Adrenal gland (tissue), 12 donors: ENCODE measurements around the gene AWAT2. TPM values are rescaled to one million over a fixed set of nuclear protein-coding genes. Genes with fewer than 3 reads are reported as not detected.

Source experiments
- DNase-seq, 7 donors: peaks; one replicate each; pipeline ENCODE4 v3.0.0-alpha.2; 2019 to 2020
- H3K27ac ChIP-seq, 5 donors: fragments of 200-600 bp; sonication (generic) in 4 of 5; 1 replicate in 3 of 5; 2 replicates in 2 of 5; pipeline versions ENCODE4 v1.5.1 to v1.8.0; 2016 to 2020; ENCODE audit warnings: mild to moderate bottlenecking in 1 of 5
- H3K27me3 ChIP-seq: fragments of 200-600 bp; 2 replicates; pipeline ENCODE4 v1.8.0; 2021
- H3K36me3 ChIP-seq, 2 donors: fragments of 200-600 bp; replicated peaks in 1 of 2; 1 replicate in 1 of 2; 2 replicates in 1 of 2; pipeline versions ENCODE4 v1.5.1 to v1.8.0; 2018 to 2022
- H3K4me1 ChIP-seq, 2 donors: fragments of 200-600 bp; replicated peaks in 1 of 2; 1 replicate in 1 of 2; 2 replicates in 1 of 2; pipeline versions ENCODE4 v1.5.1 to v1.8.0; 2018 to 2021
- H3K4me3 ChIP-seq, 4 donors: fragments of 200-600 bp; sonication (generic) in 3 of 4; one replicate each; pipeline ENCODE4 v1.5.1; 2016 to 2018
- H3K9me3 ChIP-seq, 3 donors: fragments of 200-600 bp; sonication (generic) in 1 of 3; replicated peaks in 1 of 3; 1 replicate in 2 of 3; 2 replicates in 1 of 3; pipeline versions ENCODE4 v1.5.1 to v1.8.0; 2016 to 2021
- POLR2A ChIP-seq, 2 donors: fragments of 450-650 bp; IDR thresholded peaks; one replicate each; pipeline ENCODE4 v1.6.1; 2017; ENCODE audit warnings: antibody characterized with exemption in 2 of 2, mild to moderate bottlenecking in 2 of 2, moderate library complexity in 1 of 2
- WGBS, 4 donors: extraction: QIAGEN DNeasy Blood & Tissue Kit in 2 of 4; methylation state at CpG; one replicate each; pipeline versions ENCODE4 v1.1.5 to v1.1.7; 2013 to 2017; 5-methylcytosine and 5-hydroxymethylcytosine counted together
- intact Hi-C, 2 donors: fragments of 100-400 bp; cut with DNase I; formaldehyde crosslinking; loops; one replicate each; pipeline versions ENCODE4 v1.14.1 to v1.15.0; 2022 to 2023
- polyA plus RNA-seq, 3 donors: library from polyadenylated mRNA; stranded (reverse); fragments of 200-250 nt in 2 of 3; fragments of 350-450 nt in 1 of 3; fragmentation: Illumina TruSeq in 1 of 3; extraction: RNeasy Lipid Tissue Mini Kit (QIAGEN cat#74804) in 1 of 3; gene quantifications; one replicate each; pipeline ENCODE4 v1.2.3, GENCODE V29; 2013 to 2014
- total RNA-seq, 9 donors: library from RNA; depleted of rRNA in 4 of 9; stranded (reverse); fragments of >200 nt in 4 of 9; fragments of 120-200 nt in 1 of 9; fragmentation: NEBNext Ultra II Directional in 1 of 9; extraction: Animal tissue kit (Norgen Biotek cat#: 25700) in 1 of 9; gene quantifications; one replicate each; pipeline versions ENCODE4 v1.1.0 to v1.2.4, GENCODE V29; 2013 to 2023
- TF ChIP-seq, protein P1 (sequence below), 6 experiments: fragments of 450-650 bp in 4 of 6; fragments of 200-600 bp in 2 of 6; sonication (generic) in 1 of 6; IDR thresholded peaks; 1 replicate in 5 of 6; 2 replicates in 1 of 6; pipeline versions ENCODE4 v1.5.1 to v1.8.0; 2016 to 2021; ENCODE audit warnings: antibody characterized with exemption in 6 of 6, mild to moderate bottlenecking in 2 of 6, moderate library complexity in 1 of 6
- donor health status: healthy with polysubstance abuse.
- donor health status: Bipolar disorder and iron deficiency.
- donor health status: DM: yes; HTN: yes; CAD: no.
- donor health status: DM: no; HTN: no; CAD: no.
- donor health status: DM: no; HTN: no; CAD: no.
- donor health status: DM: yes; HTN: yes; CAD: no.

AWAT2 gene
- total and polyA plus RNA-seq, 12 donors, result not detected

GRCh38 chrX:70079870-70080269, 30.1 kb upstream of the AWAT2 start:
- Histone ChIP-seq H3K27ac (no peak overlapping the region), H3K9me3 (no peaks in the 10 kb centered on the region), H3K36me3 (no peaks in the 10 kb centered on the region), H3K4me3 (no peak overlapping the region), H3K27me3 (peaks cover 12% of the 10 kb centered on the region), H3K4me1 (no peaks in the 10 kb centered on the region)
- TF ChIP-seq, protein P1, sequence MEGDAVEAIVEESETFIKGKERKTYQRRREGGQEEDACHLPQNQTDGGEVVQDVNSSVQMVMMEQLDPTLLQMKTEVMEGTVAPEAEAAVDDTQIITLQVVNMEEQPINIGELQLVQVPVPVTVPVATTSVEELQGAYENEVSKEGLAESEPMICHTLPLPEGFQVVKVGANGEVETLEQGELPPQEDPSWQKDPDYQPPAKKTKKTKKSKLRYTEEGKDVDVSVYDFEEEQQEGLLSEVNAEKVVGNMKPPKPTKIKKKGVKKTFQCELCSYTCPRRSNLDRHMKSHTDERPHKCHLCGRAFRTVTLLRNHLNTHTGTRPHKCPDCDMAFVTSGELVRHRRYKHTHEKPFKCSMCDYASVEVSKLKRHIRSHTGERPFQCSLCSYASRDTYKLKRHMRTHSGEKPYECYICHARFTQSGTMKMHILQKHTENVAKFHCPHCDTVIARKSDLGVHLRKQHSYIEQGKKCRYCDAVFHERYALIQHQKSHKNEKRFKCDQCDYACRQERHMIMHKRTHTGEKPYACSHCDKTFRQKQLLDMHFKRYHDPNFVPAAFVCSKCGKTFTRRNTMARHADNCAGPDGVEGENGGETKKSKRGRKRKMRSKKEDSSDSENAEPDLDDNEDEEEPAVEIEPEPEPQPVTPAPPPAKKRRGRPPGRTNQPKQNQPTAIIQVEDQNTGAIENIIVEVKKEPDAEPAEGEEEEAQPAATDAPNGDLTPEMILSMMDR (IDR thresholded peaks at IDR 0.05), result no peak
- TF ChIP-seq POLR2A (IDR thresholded peaks at IDR 0.05), result no peak
- intact Hi-C loops, result no loop called here
- 45 to 72% (median 67%) methylated on average over 3 of the region's 3 CpGs for WGBS, 4 donors
- no peak for DNase-seq

GRCh38 chrX:70079297-70079696, 29.6 kb upstream of the AWAT2 start:
- intact Hi-C loops, result no loop called here
- WGBS, 4 donors, result 78 to 83% (median 83%) methylated on average over 5 of the region's 5 CpGs
- H3K27ac ChIP-seq, result no peak overlapping the region
- peaks cover 12% of the 10 kb centered on the region for H3K27me3 ChIP-seq
- DNase-seq, result no peak
- no peak overlapping the region for H3K4me3 ChIP-seq
- no peak for TF ChIP-seq POLR2A (IDR thresholded peaks at IDR 0.05)
- TF ChIP-seq, protein P1 (IDR thresholded peaks at IDR 0.05), result no peak
- no peaks in the 10 kb centered on the region for H3K4me1 ChIP-seq
- H3K36me3 ChIP-seq, result no peaks in the 10 kb centered on the region
- H3K9me3 ChIP-seq, result no peaks in the 10 kb centered on the region

DNA sequence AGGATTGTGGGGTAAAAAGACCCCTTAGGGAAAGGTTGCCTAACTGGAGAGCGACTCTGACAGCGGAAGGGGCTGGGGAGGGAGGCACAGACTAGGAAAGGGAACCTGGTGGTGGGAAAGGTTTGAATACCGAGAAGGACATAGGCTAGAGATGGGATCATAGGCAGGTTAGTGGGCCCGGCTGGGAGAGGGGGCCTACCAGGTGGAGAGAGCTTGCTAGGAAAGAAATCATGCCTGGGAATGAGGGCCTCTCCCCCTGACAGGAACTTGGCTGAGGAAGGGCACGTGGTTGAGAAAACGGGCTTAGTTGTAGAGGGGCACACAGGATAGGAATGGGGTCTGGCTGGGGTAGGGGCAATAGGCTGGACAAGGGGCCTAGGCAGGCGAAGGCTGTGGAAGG, 16.9 kb upstream of the AWAT2 start:
- 77 to 90% (median 86%) methylated on average over 7 of the region's 7 CpGs for WGBS, 4 donors
- TF ChIP-seq POLR2A (IDR thresholded peaks at IDR 0.05), result no peak
- TF ChIP-seq, protein P1 (IDR thresholded peaks at IDR 0.05), result no peak
- H3K9me3 ChIP-seq, result no peaks in the 10 kb centered on the region

DNA sequence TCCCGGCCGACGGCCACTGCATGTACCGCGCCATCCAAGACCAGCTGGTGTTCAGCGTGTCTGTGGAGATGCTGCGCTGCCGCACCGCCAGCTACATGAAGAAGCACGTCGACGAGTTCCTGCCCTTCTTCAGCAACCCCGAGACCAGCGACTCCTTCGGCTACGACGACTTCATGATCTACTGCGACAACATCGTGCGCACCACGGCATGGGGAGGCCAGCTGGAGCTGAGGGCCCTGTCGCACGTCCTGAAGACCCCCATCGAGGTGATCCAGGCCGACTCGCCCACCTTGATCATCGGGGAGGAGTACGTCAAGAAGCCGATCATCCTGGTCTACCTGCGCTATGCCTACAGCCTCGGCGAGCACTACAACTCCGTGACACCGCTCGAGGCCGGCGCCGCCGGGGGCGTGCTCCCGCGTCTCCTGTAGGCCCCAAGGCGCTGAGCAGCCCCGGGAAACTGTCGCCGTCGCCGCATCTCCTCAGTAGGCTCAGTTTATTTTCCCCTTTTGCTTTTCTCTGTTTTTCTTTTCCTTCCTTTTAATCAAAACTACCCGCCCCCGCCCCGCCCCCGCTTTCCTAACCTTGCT, 13.3 kb upstream of the AWAT2 start:
- intact Hi-C loops, result no loop called here
- DNase-seq, result no peak
- 83 to 91% (median 89%) methylated on average over 29 to 52 of the region's 52 CpGs for WGBS, 4 donors
- no peak overlapping the region for H3K4me3 ChIP-seq
- TF ChIP-seq, protein P1 (IDR thresholded peaks at IDR 0.05), result no peak
- no peak for TF ChIP-seq POLR2A (IDR thresholded peaks at IDR 0.05)
- no peaks in the 10 kb centered on the region for H3K36me3 ChIP-seq
- H3K27me3 ChIP-seq, result no peaks in the 10 kb centered on the region
- no peak overlapping the region for H3K27ac ChIP-seq
- no peaks in the 10 kb centered on the region for H3K4me1 ChIP-seq
- H3K9me3 ChIP-seq, result no peaks in the 10 kb centered on the region

More for the DNA sequence above, 16.9 kb upstream of the AWAT2 start:
- Histone ChIP-seq H3K4me3 (no peak overlapping the region), H3K27ac (no peak overlapping the region), H3K27me3 (no peaks in the 10 kb centered on the region), H3K36me3 (no peaks in the 10 kb centered on the region), H3K4me1 (no peaks in the 10 kb centered on the region)
- no peak for DNase-seq
- intact Hi-C loops, result no loop called here
